Mesenchymal stem cell (in vitro differentiated cells and primary cell): ENCODE data around the gene MED27.
"Not testable (repeated sequence)": the region's sequence is repeated elsewhere in the genome, so short reads cannot be mapped to it uniquely, and the experiment has no call there.

Experiments used
- DNase-seq: peaks from one replicate; pipeline ENCODE4 v3.0.0-alpha.2; 2013
- H2AFZ ChIP-seq: one replicate; pipeline ENCODE4 v1.6.1; 2013; ENCODE audit warnings: low read depth, mild to moderate bottlenecking, control low read depth, inconsistent platforms, low read length, moderate library complexity
- H2AK5ac ChIP-seq: 2 replicates; pipeline ENCODE4 v1.6.1; 2013; ENCODE audit warnings: low read length, moderate library complexity, mild to moderate bottlenecking, inconsistent platforms; ENCODE audit not compliant: severe bottlenecking
- H2BK120ac ChIP-seq: one replicate; pipeline ENCODE4 v1.6.1; 2013; ENCODE audit warnings: low read depth, mild to moderate bottlenecking, inconsistent platforms, low read length, moderate library complexity
- H2BK12ac ChIP-seq, 2 experiments: one replicate each; pipeline ENCODE4 v1.6.1; 2013; ENCODE audit warnings: inconsistent platforms in 2 of 2, low read length in 2 of 2, mild to moderate bottlenecking in 2 of 2, moderate library complexity in 2 of 2, control low read depth in 1 of 2
- H2BK15ac ChIP-seq: one replicate; pipeline ENCODE4 v1.6.1; 2013; ENCODE audit warnings: mild to moderate bottlenecking, low read depth, inconsistent platforms; ENCODE audit not compliant: poor library complexity, severe bottlenecking
- H2BK5ac ChIP-seq: 2 replicates; pipeline ENCODE4 v1.6.1; 2013; ENCODE audit warnings: low read depth, mild to moderate bottlenecking, low read length, control low read depth, inconsistent platforms; ENCODE audit not compliant: poor library complexity, severe bottlenecking
- H3K14ac ChIP-seq, 2 experiments: one replicate each; pipeline ENCODE4 v1.6.1; 2013; ENCODE audit warnings: inconsistent platforms in 2 of 2, low read length in 2 of 2, control low read depth in 1 of 2, mild to moderate bottlenecking in 1 of 2, moderate library complexity in 1 of 2
- H3K18ac ChIP-seq, 2 experiments: one replicate each; pipeline ENCODE4 v1.6.1; 2013; ENCODE audit warnings: inconsistent platforms in 2 of 2, low read length in 2 of 2, control low read depth in 1 of 2, low read depth in 1 of 2, mild to moderate bottlenecking in 1 of 2
- H3K23ac ChIP-seq, 2 experiments: one replicate each; pipeline ENCODE4 v1.6.1; 2013; ENCODE audit warnings: inconsistent platforms in 2 of 2, low read length in 2 of 2, mild to moderate bottlenecking in 2 of 2, moderate library complexity in 2 of 2, control low read depth in 1 of 2
- H3K27ac ChIP-seq: 2 replicates; pipeline ENCODE4 v1.5.1; 2013; ENCODE audit warnings: mild to moderate bottlenecking, moderate library complexity, low read length, control low read depth, inconsistent platforms; ENCODE audit not compliant: poor library complexity, severe bottlenecking
- H3K27me3 ChIP-seq, 2 experiments: 2 replicates each; pipeline versions ENCODE4 v1.6.1 to v1.7.0; 2013; ENCODE audit warnings: low read length in 2 of 2, mild to moderate bottlenecking in 2 of 2, moderate library complexity in 2 of 2, control low read depth in 1 of 2, inconsistent platforms in 1 of 2; ENCODE audit not compliant: control insufficient read depth in 1 of 2, insufficient read depth in 1 of 2
- H3K36me3 ChIP-seq, 2 experiments: 2 replicates each; pipeline versions ENCODE4 v1.6.1 to v1.7.0; 2013; ENCODE audit warnings: low read length in 2 of 2, control low read depth in 1 of 2, inconsistent platforms in 1 of 2, low read depth in 1 of 2, mild to moderate bottlenecking in 1 of 2; ENCODE audit not compliant: insufficient read depth in 2 of 2, control insufficient read depth in 1 of 2
- H3K4ac ChIP-seq, 2 experiments: one replicate each; pipeline ENCODE4 v1.6.1; 2013; ENCODE audit warnings: inconsistent platforms in 2 of 2, low read length in 2 of 2, mild to moderate bottlenecking in 2 of 2, moderate library complexity in 2 of 2, control low read depth in 1 of 2, low read depth in 1 of 2
- H3K4me1 ChIP-seq: 2 replicates; pipeline ENCODE4 v1.6.1; 2013; ENCODE audit warnings: low read depth, low read length, control low read depth; ENCODE audit not compliant: control insufficient read depth, insufficient read depth
- H3K4me2 ChIP-seq: 2 replicates; pipeline ENCODE4 v1.6.1; 2013; ENCODE audit warnings: low read length, mild to moderate bottlenecking, inconsistent platforms; ENCODE audit not compliant: poor library complexity, severe bottlenecking
- H3K4me3 ChIP-seq, 2 experiments: 2 replicates each; pipeline versions ENCODE4 v1.5.1 to v1.7.0; 2013; ENCODE audit warnings: low read length in 2 of 2, mild to moderate bottlenecking in 2 of 2, control low read depth in 1 of 2, low read depth in 1 of 2; ENCODE audit not compliant: insufficient read depth in 1 of 2
- H3K79me1 ChIP-seq: replicated peaks from 2 replicates; pipeline ENCODE4 v1.6.1; 2013; ENCODE audit warnings: mild to moderate bottlenecking, control low read depth, low read length, inconsistent platforms; ENCODE audit not compliant: poor library complexity, severe bottlenecking
- H3K9ac ChIP-seq: 2 replicates; pipeline ENCODE4 v1.7.0; 2013; ENCODE audit warnings: mild to moderate bottlenecking, low read length, moderate library complexity
- H3K9me3 ChIP-seq: 2 replicates; pipeline ENCODE4 v1.7.0; 2013; ENCODE audit warnings: mild to moderate bottlenecking, low read length; ENCODE audit not compliant: control insufficient read depth
- H4K8ac ChIP-seq: one replicate; pipeline ENCODE4 v1.6.1; 2013; ENCODE audit warnings: inconsistent platforms, mild to moderate bottlenecking, low read length, moderate library complexity
- H4K91ac ChIP-seq: one replicate; pipeline ENCODE4 v1.6.1; 2013; ENCODE audit warnings: mild to moderate bottlenecking, low read length, inconsistent platforms
- WGBS: methylation state at CpG from one replicate; pipeline ENCODE4 v1.1.7; 2013; ENCODE audit warnings: mixed read lengths; 5-methylcytosine and 5-hydroxymethylcytosine counted together

Gene MED27

GRCh38 chr9:131921635-131922034 is 158.0 kb downstream of the MED27 start:
- not testable (repeated sequence) for H3K9me3 ChIP-seq, DNase-seq, H3K36me3 ChIP-seq, H2BK120ac ChIP-seq, H2AK5ac ChIP-seq, H3K4ac ChIP-seq, H2BK15ac ChIP-seq, H3K4me3 ChIP-seq, H3K27ac ChIP-seq, H2BK12ac ChIP-seq, H3K27me3 ChIP-seq, H4K91ac ChIP-seq, H4K8ac ChIP-seq, H2AFZ ChIP-seq, H3K9ac ChIP-seq, H3K18ac ChIP-seq, H3K23ac ChIP-seq, H3K14ac ChIP-seq, H3K4me1 ChIP-seq, H2BK5ac ChIP-seq, H3K4me2 ChIP-seq
- peaks cover 31% of the 10 kb centered on the region for H3K79me1 ChIP-seq
- WGBS = 100% methylated on average over 3 of the region's 5 CpGs

- Histone ChIP-seq H3K4me2 (no peak overlapping the region), H2BK120ac (no peak overlapping the region), H3K27ac (no peak overlapping the region), H4K91ac (no peak overlapping the region), H3K36me3 (no peaks in the 10 kb centered on the region), H3K14ac (no peak overlapping the region), H3K27me3 (no peaks in the 10 kb centered on the region), H2AK5ac (no peak overlapping the region), H3K4ac (no peak overlapping the region), H3K23ac (no peak overlapping the region), H3K9me3 (no peaks in the 10 kb centered on the region), H3K79me1 (peaks cover 31% of the 10 kb centered on the region), H3K9ac (no peak overlapping the region), H2BK5ac (no peak overlapping the region), H3K18ac (no peak overlapping the region), H2AFZ (no peak overlapping the region), H3K4me3 (no peak overlapping the region), H3K4me1 (no peaks in the 10 kb centered on the region), H2BK15ac (no peak overlapping the region), H2BK12ac (no peak overlapping the region), H4K8ac (no peak overlapping the region)
- 73% methylated on average over 1 of the region's 1 CpG for WGBS
- DNase-seq = no peak
Observed at GRCh38 chr9:131919216-131919615, 160.5 kb downstream of the MED27 start.

GRCh38 chr9:131918481-131918880 is 161.2 kb downstream of the MED27 start:
- Histone ChIP-seq H3K4me3 (no peak overlapping the region), H3K9ac (no peak overlapping the region), H2BK120ac (no peak overlapping the region), H3K79me1 (peaks cover 35% of the 10 kb centered on the region), H3K27me3 (no peaks in the 10 kb centered on the region), H2BK15ac (no peak overlapping the region), H4K91ac (no peak overlapping the region), H3K4me1 (no peaks in the 10 kb centered on the region), H3K14ac (no peak overlapping the region), H3K27ac (no peak overlapping the region), H2BK12ac (no peak overlapping the region), H3K4ac (no peak overlapping the region), H2AK5ac (no peak overlapping the region), H3K4me2 (no peak overlapping the region), H3K9me3 (no peaks in the 10 kb centered on the region), H2AFZ (no peak overlapping the region), H3K18ac (no peak overlapping the region), H3K36me3 (no peaks in the 10 kb centered on the region), H2BK5ac (no peak overlapping the region), H3K23ac (no peak overlapping the region), H4K8ac (no peak overlapping the region)
- DNase-seq = no peak
- WGBS = 98% methylated on average over 5 of the region's 5 CpGs

- Histone ChIP-seq H3K4me3 (no peak overlapping the region), H3K27me3 (no peaks in the 10 kb centered on the region), H3K4me2 (no peak overlapping the region), H2AFZ (no peak overlapping the region), H4K8ac (no peak overlapping the region), H3K36me3 (no peaks in the 10 kb centered on the region), H3K18ac (no peak overlapping the region), H2BK120ac (no peak overlapping the region), H3K23ac (no peak overlapping the region), H4K91ac (no peak overlapping the region), H2AK5ac (no peak overlapping the region), H3K4ac (no peak overlapping the region), H3K79me1 (peaks cover 37% of the 10 kb centered on the region), H3K27ac (no peak overlapping the region), H3K4me1 (no peaks in the 10 kb centered on the region), H2BK15ac (no peak overlapping the region), H2BK5ac (no peak overlapping the region), H3K9ac (no peak overlapping the region), H2BK12ac (no peak overlapping the region), H3K9me3 (no peaks in the 10 kb centered on the region), H3K14ac (no peak overlapping the region)
- WGBS = 100% methylated on average over 2 of the region's 2 CpGs
- DNase-seq = no peak
Observed at GRCh38 chr9:131917009-131917408, 162.7 kb downstream of the MED27 start.
